ENCODE measurements around the gene UBASH3B.
"Not testable (repeated sequence)": the region's sequence is repeated elsewhere in the genome, so short reads cannot be mapped to it uniquely, and the experiment has no call there.

Gene UBASH3B

DNA sequence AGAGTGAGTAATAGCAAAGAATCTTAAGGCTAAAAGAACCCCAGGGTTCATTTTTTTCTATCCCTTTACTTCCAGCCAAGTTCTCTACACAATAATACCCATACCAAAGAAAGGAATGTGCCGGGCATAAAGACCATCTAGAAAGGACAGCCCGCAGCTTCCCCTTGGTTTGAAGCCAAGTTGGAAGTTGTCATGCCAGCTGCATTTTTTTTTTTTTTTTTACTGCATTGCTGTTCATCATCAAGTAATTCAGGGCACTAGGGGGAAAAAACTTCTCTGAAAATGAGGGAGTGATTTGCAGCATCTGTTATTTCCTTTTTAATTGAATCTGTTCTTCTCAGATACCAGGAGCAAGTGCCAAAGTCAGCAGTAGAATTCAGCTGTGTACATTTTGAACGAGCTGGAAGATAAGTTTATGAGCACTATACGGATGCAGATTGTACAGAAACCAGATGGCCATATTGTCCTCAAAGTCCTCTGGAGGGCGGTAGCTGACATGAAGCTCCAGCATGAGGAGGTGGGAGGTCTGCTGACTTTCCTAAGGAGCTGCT lies 56.4 kb downstream of the UBASH3B start:
- no peak for DNase-seq

DNA sequence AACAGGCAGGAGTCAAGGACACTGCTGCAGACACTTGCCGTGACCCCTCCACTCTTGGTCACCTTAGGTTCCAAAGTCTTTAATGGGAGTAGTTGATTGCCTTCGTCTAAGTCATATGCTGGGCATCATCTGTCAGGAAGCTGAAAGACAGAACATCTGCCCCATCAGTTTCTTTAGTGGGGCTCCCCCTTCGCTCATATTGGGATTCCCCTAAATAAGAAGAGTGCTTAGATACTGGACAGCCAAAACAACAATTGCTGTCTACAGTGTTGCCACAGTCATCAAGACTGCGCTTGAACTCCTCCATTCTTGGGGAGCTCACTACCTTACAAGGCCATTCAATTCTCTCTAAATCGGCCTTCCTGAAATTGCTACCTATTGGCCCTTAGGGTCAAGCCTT lies 58.5 kb downstream of the UBASH3B start:
- no peak for DNase-seq

DNA sequence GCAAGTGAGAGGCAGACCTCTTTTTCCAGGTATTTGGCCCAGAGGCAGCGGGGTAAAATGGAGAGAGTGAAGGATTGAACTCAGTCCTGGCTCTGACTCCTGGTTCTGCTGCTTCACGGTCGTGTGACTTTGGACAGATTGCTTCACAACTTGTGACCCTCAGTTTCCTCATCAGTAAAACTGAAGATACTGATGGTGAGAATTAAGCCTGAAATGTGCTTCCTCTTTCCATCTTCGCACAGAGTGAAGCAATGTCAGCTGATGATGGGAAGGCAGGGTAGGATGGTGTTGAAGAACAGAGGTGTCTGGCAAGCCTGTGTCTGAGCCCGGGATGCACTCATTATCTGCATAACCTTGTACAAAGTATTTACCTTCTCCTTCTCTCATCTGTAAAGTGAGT lies 59.0 kb downstream of the UBASH3B start:
- DNase-seq = no peak

DNA sequence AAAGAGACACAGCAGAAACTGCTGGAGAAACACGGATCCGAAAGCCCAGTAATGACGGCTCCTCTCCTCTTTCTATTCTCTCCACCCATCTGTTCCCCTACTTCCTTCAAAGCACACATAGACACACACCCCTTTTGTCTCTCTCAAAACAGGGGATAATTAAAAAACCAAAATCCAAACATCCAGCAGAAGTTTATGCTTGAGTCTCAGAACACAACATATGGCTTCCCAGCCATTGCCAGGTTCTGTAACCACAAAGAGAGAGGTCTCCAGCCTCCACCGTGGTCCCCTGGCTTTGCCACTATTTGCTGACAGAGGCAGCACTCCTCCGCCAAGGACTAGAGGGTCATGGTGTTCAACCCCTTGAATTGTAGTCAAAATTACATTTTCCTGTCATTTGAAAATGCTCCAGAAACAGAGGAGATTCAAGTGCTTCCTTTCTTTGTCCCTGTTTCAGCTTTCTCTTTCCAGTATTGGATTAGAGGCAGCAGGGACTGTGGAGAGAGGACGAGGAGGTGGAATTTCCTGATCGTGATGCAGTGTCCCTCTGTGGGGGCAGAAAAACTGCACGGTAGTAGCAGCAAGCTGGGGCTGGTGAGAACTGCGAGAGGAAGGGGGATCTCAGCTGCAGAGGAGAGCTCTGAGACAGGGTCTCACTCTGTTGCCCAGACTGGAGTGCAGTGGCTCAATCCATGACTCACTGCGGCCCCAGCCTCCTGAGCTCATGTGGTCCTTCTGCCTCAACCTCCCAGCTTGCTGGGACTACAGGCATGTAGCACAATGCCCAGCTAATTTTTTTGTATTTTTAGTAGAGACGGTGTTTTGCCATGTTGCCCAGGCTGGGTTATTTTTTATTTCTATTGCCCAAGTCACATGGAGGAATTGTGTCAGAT lies 60.3 kb downstream of the UBASH3B start:
- no peak for DNase-seq

DNA sequence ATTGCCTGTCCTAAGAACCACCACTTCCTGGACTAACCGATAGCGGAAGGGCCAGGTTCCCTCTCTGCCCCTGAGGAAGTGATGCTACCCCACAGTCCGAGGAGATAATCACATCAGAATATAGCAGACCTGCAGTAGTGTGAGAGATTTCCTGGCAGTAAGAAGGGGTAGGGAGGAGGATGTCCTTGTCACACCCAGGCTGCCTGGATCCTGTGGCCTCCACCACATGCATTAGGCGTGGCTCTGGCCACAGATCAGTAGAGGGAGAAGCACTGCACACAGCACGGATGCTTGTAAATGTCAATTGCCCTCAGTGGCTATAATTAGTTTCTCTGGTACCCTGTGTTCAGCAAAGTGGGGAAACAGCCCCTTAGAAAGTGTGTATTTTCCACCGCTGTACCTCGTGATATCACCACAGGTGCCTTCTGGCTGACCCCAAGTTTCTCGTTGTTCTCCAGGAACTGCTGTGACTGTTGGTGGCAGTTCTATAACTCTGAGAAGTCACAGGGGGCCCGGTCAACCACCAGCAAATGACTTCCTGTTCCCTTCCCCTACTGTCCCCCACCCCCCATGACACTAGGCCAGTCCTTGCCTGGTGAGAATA lies 61.8 kb downstream of the UBASH3B start:
- DNase-seq = no peak

DNA sequence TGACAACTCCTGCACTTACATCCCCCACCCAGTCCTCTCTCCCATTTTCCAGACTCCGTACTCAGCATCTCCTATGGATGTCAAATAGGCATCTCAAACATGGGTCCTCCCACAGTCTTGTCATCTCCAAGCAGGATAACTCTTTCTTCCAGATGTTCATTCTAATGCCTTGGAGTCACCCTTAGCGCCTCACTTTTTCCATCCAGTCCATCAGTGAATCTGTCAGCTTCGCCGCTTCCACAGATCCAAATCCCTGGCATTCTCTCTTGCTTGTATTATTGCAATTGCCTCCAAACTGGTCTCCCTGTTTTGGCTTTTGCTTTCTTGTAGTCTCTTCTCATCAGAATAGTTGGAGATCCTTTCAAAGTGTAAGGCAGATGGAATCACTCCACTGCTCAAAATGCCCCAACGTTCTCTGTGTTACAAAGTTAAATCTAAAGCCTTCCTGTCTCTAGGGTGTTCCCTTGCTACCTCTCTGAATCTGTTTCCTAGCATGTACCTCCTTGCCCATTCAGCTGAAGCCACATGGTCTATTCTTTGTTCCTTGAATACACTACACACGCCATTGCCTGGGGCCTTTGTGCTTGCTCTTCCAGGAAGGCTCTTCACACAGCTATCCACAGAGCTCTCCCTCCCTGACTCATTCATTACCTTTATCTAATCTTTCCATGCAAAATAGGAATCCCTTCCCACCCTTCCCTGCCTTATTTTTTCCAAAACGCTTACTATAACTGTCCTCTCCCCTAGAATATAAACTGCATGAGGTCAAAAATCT lies 64.8 kb downstream of the UBASH3B start:
- no peak for DNase-seq

DNA sequence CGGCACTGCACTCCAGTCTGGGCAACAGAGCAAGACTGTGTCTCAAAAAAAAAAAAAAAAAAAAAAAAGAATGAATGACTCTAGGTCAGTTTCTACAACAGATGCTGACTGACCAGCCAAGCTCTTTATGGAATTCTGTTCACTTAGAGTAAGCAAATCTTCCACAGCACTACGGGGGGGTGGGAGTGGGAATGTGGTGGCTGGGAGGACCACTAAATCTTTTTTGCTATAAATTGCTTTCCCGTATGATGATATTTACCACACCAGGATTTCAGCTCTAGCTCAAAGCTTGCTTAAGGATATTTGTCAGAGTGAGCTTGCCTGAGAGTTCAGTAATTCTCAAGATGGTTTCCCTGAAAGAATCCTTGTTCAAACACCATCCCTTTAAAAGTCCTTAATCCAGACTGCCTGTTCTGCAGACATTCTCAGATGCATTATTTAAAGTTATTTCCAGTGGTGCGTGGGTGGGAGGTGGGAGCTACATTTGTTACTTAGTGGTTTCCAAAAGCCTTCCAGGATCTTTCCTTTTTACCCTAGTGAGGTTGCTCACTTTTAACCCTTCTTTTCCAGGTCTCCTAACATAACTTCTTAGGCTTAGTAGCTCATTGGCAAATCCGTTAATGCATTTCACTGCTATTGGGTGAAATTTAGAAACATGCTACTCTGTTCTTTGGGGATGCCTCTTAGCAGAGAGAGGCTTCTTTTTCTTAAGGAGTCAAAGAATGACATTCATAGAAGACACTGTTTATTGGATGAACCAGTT lies 65.9 kb downstream of the UBASH3B start:
- DNase-seq = no peak

DNA sequence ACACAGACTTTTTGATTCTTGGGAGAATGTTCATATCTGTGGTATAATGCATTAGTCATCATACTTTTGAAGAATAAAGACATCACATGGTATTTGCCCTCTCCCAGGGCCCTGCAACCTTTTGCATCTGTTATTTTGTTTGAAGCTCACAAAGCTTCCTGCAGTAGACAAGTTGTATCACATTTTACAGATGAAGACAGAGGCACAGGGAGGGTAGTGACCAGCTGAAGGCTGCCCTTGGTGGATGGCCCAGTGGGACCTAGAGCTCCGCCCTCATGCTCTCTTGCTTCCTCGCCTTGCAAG lies 66.4 kb downstream of the UBASH3B start:
- no peak for DNase-seq

DNA sequence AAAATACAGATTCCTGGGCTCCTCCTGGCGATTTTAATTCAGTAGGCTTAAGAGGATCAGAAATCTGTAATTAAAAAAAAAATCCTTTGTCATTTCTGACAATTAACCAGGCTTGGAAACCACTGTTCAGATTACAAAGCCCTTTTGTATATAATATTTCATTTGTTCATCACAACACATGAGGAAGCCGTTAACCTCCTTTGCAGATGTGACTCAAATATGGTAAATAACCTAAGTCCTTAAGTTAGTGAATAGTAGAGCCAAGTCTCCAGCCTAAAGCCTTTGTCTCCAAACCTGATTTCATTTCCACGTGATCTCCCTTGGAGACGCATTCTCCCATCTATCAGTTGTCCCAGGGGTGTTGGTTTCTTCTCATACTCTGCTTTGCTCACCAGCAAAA lies 67.6 kb downstream of the UBASH3B start:
- no peak for DNase-seq

DNA sequence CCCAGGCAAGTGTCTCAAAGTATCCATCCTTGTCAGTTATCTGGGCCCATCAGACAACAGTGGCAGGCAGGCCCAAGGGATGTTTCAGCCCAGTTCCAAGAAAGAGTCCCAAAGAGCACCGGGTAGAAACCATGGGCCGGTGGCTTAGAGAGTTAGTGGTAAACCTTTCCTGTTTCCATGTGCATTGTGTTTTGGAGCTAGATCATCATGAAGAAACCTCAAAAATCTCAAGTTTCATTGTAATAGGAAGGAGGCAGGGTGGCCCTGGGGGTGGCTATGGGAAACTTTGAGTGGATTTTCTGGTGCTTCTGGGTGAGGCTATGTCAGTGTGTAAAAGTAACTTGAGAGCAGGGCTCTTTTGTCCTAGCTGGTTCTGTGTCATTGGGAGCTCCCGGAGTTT lies 68.1 kb downstream of the UBASH3B start:
- DNase-seq = no peak

DNA sequence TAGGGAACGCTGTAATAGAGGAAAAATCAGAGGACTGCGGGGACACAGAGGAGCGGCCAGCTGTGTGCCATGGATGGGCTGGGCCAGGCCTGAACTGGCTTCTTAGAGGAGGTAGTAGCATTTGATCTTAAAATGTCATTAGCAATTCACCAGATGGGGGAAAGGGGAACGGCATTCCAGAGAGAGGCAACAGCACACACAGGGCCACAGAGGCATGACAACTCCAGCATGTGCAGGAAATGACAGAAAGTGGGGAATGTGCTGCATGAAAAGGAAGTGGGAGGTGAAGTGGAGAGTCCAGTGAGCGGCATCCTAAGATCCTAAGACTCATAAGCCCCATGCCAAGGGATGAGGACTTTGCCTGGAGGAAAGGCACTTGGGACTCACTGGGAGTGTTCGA lies 69.0 kb downstream of the UBASH3B start:
- no peak for DNase-seq

DNA sequence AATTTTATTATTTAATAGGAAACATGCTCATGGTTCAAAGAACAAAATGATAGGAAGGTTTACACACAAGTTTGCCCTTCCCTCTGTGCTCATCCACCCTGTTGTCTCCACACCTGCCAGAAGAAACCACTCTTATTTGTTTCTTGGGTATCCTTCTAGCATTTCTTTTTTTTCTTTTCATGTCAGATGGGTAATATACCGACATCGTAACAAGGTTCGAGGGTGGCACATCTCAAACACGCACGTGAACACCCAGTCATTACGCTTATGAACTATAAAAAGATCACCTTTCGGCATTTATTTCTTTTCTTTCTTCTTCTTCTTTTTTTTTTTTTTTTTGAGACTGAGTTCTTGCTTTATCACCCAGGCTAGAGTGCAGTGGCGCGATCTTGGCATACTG lies 70.5 kb downstream of the UBASH3B start:
- DNase-seq = no peak

DNA sequence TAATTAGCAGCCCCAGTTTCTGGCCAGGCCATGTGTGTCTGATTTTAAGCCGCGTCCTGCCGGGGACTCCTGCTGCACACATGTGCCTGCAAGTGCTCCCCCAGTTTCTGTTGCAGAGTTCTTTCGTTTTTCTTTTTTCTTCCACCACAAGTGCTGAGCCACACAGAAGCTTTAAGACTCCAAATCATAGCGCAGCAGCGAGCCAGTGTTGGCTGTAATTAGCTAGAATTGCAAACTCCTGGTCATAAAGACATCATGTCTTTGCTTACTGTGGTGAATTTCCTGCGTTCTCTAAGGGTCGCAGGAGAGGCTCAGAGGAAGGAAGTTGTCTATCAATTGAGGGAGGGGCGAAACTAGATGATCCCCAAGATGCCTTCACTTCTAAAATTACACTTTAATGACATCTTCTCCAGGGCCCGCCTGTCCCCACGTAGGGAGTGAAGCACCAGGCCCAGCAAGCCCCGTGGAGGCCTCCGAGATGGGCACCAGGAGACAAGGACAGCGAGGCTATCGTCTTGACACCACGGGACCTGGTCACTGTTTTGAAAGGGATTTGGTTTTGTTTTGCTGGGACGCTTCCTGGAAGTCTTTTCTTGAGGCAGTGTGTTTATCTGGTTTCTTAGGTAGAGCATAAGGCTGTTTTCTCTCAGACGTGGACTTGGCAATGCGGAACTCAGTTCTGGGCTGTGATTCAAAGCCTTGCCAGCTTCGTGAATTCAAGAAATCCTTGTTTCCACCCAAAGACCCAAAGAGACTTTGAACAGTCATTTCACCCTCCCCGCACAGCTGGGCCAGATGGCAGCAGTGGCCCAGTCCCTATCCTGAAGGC lies 71.8 kb downstream of the UBASH3B start:
- DNase-seq = no peak

DNA sequence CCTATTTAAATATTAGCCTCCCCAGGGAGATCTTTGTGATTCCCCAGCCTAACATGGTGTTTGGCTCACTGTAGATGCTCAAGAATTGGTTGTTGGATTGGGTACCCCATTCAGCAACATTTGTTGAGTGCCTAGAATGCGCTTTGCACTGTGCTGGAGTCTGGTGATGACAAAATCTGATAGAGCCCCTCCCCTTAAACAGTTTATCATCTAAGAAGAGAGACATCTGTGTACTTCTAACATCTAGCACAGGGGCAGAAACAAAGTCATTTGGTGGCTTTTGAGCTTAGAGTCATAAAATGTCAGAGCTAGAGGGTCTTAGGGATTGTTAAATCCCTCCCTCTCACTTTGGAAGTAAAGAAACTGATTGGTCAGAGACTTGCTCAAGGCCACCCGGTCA lies 73.0 kb downstream of the UBASH3B start:
- no peak for DNase-seq

DNA sequence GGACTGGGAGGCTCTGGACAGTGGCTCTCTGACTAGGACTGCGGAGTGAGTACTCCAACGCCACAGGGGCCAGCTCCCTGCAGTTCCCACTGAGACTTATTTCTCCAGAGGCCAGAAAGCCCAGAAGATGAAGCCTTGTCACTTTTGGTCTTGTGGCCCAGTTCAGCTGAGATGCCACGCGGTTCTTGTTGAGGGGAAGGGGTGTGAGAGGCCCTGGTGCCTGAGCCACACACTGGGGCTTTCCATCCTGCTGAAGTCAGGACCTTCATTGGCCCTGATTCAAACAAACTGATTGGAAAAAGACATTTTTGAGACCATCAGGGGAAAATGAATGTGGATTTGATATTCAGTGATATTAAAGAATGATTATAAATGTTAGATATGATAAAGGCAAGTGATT lies 73.6 kb downstream of the UBASH3B start:
- no peak for DNase-seq

DNA sequence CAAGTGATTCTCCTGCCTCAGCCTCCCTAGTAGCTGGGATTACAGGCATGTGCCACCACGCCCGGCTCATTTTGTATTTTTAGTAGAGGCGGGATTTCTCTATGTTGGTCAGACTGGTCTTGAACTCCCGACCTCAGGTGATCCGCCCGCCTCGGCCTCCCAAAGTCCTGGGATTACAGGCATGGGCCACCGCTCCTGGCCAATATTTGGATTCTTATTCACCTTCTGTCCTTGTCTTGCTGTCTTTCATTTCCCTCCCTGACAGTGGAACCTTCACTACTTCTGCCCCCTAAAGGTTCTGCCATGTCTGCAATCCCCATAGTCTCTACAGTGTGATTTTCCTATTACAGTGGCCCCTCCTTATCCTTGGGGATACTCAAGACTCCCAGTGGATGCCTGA lies 75.2 kb downstream of the UBASH3B start:
- not testable (repeated sequence) for DNase-seq

DNA sequence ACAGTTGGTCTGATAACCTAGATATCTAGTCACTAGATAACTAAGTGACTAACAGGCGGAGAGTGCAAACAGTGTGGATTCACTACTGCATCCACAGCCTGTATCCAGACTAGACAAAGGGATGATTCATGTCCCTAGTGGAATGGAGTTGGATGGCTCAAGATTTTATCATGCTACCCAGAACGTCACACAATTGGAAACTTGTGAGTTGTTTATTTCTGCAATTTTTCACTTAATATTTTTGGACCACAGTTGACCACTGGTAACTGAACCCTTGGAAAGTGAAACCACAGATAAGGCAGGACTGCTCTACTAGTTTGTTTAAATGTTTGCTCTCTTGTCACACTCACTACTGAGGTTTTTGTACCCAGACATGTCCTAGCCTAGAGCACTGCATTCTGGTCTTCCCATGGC lies 76.0 kb downstream of the UBASH3B start:
- DNase-seq = no peak

DNA sequence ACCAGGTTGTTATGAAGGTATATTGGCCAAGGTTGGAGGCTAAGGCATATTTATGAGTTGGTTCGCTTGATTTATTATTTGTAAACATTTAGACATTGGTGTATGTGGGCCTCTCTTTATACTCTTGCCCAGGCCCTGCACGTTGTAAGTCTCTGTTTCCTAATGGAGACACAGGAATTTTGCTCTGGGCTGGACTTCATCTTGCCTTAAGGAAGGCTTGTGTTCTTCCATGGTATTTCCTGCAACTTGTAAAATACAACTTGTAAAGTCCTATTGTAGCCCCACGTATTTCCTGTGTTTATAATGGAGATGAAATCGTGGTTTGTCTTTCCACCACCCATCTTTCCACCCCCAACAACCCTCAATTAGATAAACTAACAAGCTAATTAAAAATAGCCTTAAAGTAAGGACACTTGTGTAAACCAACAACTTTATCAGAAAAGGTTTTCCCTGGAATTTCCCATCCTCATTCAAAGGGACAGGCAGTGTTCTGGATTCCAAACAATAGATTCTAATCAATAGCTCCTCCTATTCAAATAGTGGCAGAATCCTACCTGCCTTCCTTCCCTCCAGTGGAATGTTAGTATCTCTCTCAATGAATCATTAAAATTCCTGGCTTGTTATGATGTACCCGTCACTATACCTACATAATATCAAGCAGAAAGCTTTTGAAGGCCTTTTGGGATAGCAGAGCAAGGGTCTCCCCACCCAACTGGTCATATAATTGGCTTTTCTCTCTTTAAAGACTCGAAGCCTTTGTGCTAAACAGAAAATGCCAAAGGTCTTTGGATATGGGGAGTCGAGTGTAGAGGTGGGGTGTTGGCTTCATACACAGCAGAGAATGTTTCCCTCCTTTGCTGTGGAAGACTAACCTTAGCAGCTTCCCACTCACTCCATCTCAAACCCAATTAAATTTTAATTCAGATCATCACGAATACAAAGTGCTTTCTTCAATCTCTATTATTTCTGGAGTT lies 77.1 kb downstream of the UBASH3B start:
- DNase-seq = no peak

DNA sequence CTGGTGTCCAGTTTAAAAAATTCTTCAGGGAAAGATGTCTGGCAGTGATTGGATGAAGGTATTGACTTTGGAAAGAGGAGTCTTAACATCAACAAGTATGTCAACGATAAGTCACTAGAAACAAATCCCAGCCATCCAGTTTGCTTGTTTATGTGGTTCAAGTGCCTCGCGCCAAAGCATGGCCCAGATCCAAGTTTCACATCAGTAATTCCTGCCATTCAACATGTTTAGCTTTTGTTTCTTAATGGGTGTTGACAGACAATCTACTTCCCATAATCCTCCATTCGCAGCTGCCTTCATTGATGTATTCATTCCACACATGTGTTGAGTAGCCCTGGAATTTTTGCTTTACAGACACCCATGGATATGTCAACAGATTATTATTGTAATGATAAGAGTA lies 77.8 kb downstream of the UBASH3B start:
- DNase-seq = no peak

DNA sequence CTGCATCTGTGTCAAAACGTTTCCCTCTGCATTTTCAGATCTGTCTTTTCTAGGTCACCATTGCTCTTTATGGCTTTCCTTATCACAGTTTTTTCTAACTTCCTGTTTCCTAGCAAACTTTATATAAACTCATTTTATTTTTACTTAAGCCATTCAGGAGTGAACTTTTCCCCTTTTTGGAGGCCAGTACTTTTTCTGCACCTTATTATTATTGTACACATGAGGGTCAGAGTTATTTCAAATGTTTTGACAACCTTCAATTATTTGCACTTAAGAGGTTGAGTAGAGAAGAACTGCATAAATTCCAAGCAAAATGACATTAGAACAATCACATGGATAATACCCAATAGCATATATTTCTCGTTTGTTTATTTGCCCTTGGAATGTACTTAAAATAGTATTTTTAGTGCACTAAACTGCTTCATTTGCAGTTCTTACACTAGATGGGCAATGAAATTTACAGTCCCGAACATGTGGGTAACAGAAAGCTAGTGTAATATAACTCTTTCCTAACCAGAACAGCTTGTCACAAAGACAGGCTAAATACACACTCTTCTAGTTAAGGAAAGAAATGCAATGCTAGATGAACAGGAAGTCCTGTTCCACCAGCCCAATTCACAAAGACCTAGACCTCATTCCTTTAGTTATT lies 79.5 kb downstream of the UBASH3B start:
- DNase-seq = no peak
